GM12878 (cell line): ENCODE measurements around the gene GPR68. TPM values are rescaled to one million over a fixed set of nuclear protein-coding genes. Genes with fewer than 3 reads are reported as not detected.

Experiments used
- ATAC-seq: fragments of 200-7000 bp; cut with Tn5 transposase; 3 replicates; pipeline ENCODE4 v1.9.1; 2020; ENCODE audit warnings: mild to moderate bottlenecking, moderate library complexity
- BruUV-seq: library from RNA; stranded (reverse); fragments of 400-500 nt; replicated peaks from 2 replicates; lab custom pipeline; 2021; lab: Mats Ljungman, UMichigan
- CTCF ChIA-PET: fragments of 300-600 bp; sonication (Branson Sonifier 250); formaldehyde crosslinking; extraction: SDS; loops from one replicate; lab custom pipeline; 2021; ENCODE audit warnings: inconsistent platforms; lab: Yijun Ruan, JAX
- POLR2A ChIA-PET: fragments of 350-600 bp; formaldehyde crosslinking; extraction: SDS; loops from one replicate; lab custom pipeline; 2021; ENCODE audit warnings: inconsistent platforms; lab: Charles Lee
- RAD21 ChIA-PET: fragments of 300-600 bp; sonication (Branson Sonifier 250); formaldehyde crosslinking; loops from one replicate; lab custom pipeline; 2023; ENCODE audit warnings: antibody characterized with exemption; ENCODE audit not compliant: unreplicated experiment; lab: Charles Lee
- SMC1A ChIA-PET: fragments of 300-600 bp; sonication (Branson Sonifier 250); formaldehyde crosslinking; loops from one replicate; lab custom pipeline; 2023; ENCODE audit not compliant: unreplicated experiment, uncharacterized antibody; lab: Charles Lee
- DNase-seq: peaks from one replicate; pipeline ENCODE4 v3.0.0-alpha.2; 2011; ENCODE audit warnings: low read depth, low spot score
- FAIRE-seq: peaks from 3 replicates; lab custom pipeline; 2011; peaks lifted over from hg19 to GRCh38; lab: Jason Lieb, UNC
- H2AFZ ChIP-seq: 2 replicates; pipeline ENCODE4 v1.6.0; 2011; ENCODE audit warnings: low read depth, low read length, control low read depth; ENCODE audit not compliant: control insufficient read depth
- H3K27ac ChIP-seq: 2 replicates; pipeline ENCODE4 v1.5.1; 2011; ENCODE audit warnings: control low read depth; ENCODE audit not compliant: control insufficient read depth, insufficient read depth
- H3K27me3 ChIP-seq, 2 experiments: replicated peaks in 1 of 2; 2 replicates each; pipeline versions ENCODE4 v1.6.0 to v1.6.1; 2011; ENCODE audit warnings: low read length in 1 of 2; ENCODE audit not compliant: control insufficient read depth in 2 of 2, insufficient read depth in 2 of 2
- H3K36me3 ChIP-seq, 2 experiments: 2 replicates each; pipeline ENCODE4 v1.5.1; 2011; ENCODE audit warnings: low read length in 1 of 2; ENCODE audit not compliant: control insufficient read depth in 2 of 2, insufficient read depth in 2 of 2
- H3K4me1 ChIP-seq: 2 replicates; pipeline ENCODE4 v1.6.1; 2011; ENCODE audit warnings: mild to moderate bottlenecking, low read length, moderate library complexity, mixed read lengths; ENCODE audit not compliant: control insufficient read depth, insufficient read depth
- H3K4me2 ChIP-seq: 2 replicates; pipeline ENCODE4 v1.6.0; 2011; ENCODE audit warnings: control low read depth; ENCODE audit not compliant: control insufficient read depth, insufficient read depth
- H3K4me3 ChIP-seq: fragments of 200-600 bp; sonication (generic); 2 replicates; pipeline ENCODE4 v1.5.1; 2016
- H3K79me2 ChIP-seq: 2 replicates; pipeline ENCODE4 v1.6.0; 2011; ENCODE audit warnings: low read length; ENCODE audit not compliant: control insufficient read depth, insufficient read depth
- H3K9ac ChIP-seq: 2 replicates; pipeline ENCODE4 v1.8.0; 2011; ENCODE audit warnings: low read length, control low read depth, mixed read lengths; ENCODE audit not compliant: control insufficient read depth, insufficient read depth
- H3K9me3 ChIP-seq: replicated peaks from 3 replicates; pipeline ENCODE4 v1.5.1; 2011; ENCODE audit warnings: mild to moderate bottlenecking, low read length; ENCODE audit not compliant: control insufficient read depth, insufficient read depth
- H4K20me1 ChIP-seq: 2 replicates; pipeline ENCODE4 v1.6.0; 2011; ENCODE audit not compliant: control insufficient read depth, insufficient read depth
- BRCA1 ChIP-seq: IDR thresholded peaks from 2 replicates; pipeline ENCODE4 v1.6.1; 2011; ENCODE audit warnings: low read depth, low read length, improper control_type of control experiment
- CBFB ChIP-seq: IDR thresholded peaks from 2 replicates; pipeline ENCODE4 v1.6.1; 2016; ENCODE audit warnings: antibody characterized with exemption, low read depth
- CREM ChIP-seq: IDR thresholded peaks from 2 replicates; pipeline ENCODE4 v1.6.1; 2014; ENCODE audit warnings: antibody characterized with exemption, low read depth
- EZH2 ChIP-seq: IDR thresholded peaks from 2 replicates; pipeline ENCODE4 v1.6.1; 2012; ENCODE audit warnings: low read depth, mild to moderate bottlenecking, control low read depth, inconsistent platforms, low read length, borderline replicate concordance; ENCODE audit not compliant: control insufficient read depth
- FOXK2 ChIP-seq: fragments of 450-650 bp; IDR thresholded peaks from 2 replicates; pipeline ENCODE4 v1.6.1; 2017; ENCODE audit warnings: mild to moderate bottlenecking, moderate library complexity
- HCFC1 ChIP-seq: fragments of 150-350 bp; IDR thresholded peaks from 2 replicates; pipeline ENCODE4 v1.6.1; 2014; ENCODE audit warnings: low read length
- KLF5 ChIP-seq: fragments of 450-650 bp; IDR thresholded peaks from 2 replicates; pipeline ENCODE4 v1.6.1; 2014; ENCODE audit warnings: mild to moderate bottlenecking; ENCODE audit not compliant: partially characterized antibody
- LARP7 ChIP-seq: fragments of 450-650 bp; IDR thresholded peaks from 2 replicates; pipeline ENCODE4 v1.6.1; 2017; ENCODE audit warnings: mild to moderate bottlenecking
- MYC ChIP-seq: IDR thresholded peaks from 2 replicates; pipeline ENCODE4 v1.6.1; 2011; ENCODE audit warnings: mild to moderate bottlenecking, low read length, moderate library complexity, inconsistent platforms; ENCODE audit not compliant: insufficient read depth, insufficient replicate concordance, insufficient read length, severe bottlenecking
- POLR2AphosphoS2 ChIP-seq: IDR thresholded peaks from 2 replicates; pipeline ENCODE4 v1.6.1; 2011; ENCODE audit warnings: low read depth, mild to moderate bottlenecking, low read length, improper control_type of control experiment, moderate library complexity
- RAD21 ChIP-seq: IDR thresholded peaks from 2 replicates; pipeline ENCODE4 v1.6.1; 2011; ENCODE audit warnings: mild to moderate bottlenecking, low read depth, low read length, moderate library complexity; ENCODE audit not compliant: insufficient read depth
- SMARCA5 ChIP-seq: fragments of 450-650 bp; IDR thresholded peaks from 2 replicates; pipeline ENCODE4 v1.6.1; 2017; ENCODE audit warnings: mild to moderate bottlenecking
- SMC3 ChIP-seq: IDR thresholded peaks from 2 replicates; pipeline ENCODE4 v1.6.1; 2011; ENCODE audit warnings: low read length, improper control_type of control experiment, borderline replicate concordance
- SP1 ChIP-seq: IDR thresholded peaks from one replicate; pipeline ENCODE4 v1.6.1; 2011; ENCODE audit warnings: low read depth, low read length
- TCF7 ChIP-seq: IDR thresholded peaks from 2 replicates; pipeline ENCODE4 v1.6.1; 2014; ENCODE audit warnings: antibody characterized with exemption, borderline replicate concordance
- USF2 ChIP-seq: IDR thresholded peaks from 2 replicates; pipeline ENCODE4 v1.6.1; 2011; ENCODE audit warnings: low read depth, low read length, improper control_type of control experiment, borderline replicate concordance
- in situ Hi-C: fragments of 300-500 bp; cut with MboI; formaldehyde crosslinking; loops from 9 replicates; pipeline ENCODE4 v1.14.3; 2018; ENCODE audit warnings: mixed read lengths
- intact Hi-C: fragments of 100-400 bp; cut with micrococcal nuclease; formaldehyde crosslinking; loops from one replicate; pipeline ENCODE4 v1.14.2; 2022; ENCODE audit not compliant: unreplicated experiment
- polyA plus RNA-seq, 11 experiments: library from polyadenylated mRNA; depleted of rRNA in 4 of 11; unstranded in 6 of 11; stranded (reverse) in 5 of 11; fragments of >200 nt; fragmentation: Nextera tagmentation in 4 of 11; fragmentation: Illumina TruSeq in 1 of 11; extraction: Ambion mirVana in 4 of 11; extraction: Trizol in 1 of 11; gene quantifications; 1 replicate in 1 of 11; 2 replicates in 10 of 11; pipeline versions ENCODE4 v1.2.1 to v1.2.3, GENCODE V29; 2011 to 2016; ENCODE audit warnings: inconsistent platforms in 2 of 11, missing spikeins in 2 of 11, low read depth in 1 of 11
- total RNA-seq, 4 experiments: library from RNA; depleted of rRNA in 3 of 4; stranded (reverse); fragments of >200 nt in 3 of 4; fragmentation: Illumina TruSeq in 1 of 4; extraction: Trizol in 1 of 4; gene quantifications; 2 replicates each; pipeline versions ENCODE4 v1.2.1 to v1.2.3, GENCODE V29; 2013 to 2021
- TF ChIP-seq, protein P1 (sequence below), 3 experiments: IDR thresholded peaks in 2 of 3; conservative IDR thresholded peaks in 1 of 3; 2 replicates each; pipeline ENCODE4 v1.5.1; 2011; ENCODE audit warnings: low read depth in 3 of 3, low read length in 3 of 3, mild to moderate bottlenecking in 3 of 3, control low read depth in 2 of 3, moderate library complexity in 2 of 3, inconsistent platforms in 1 of 3, mixed read lengths in 1 of 3; ENCODE audit not compliant: control insufficient read depth in 2 of 3, insufficient read depth in 1 of 3; ENCODE audit errors: extremely low read depth in 1 of 3
- TF ChIP-seq, protein P2 (sequence below): fragments of 450-650 bp; IDR thresholded peaks from 2 replicates; pipeline ENCODE4 v1.6.1; 2016; ENCODE audit warnings: mild to moderate bottlenecking, moderate library complexity, borderline replicate concordance

The GPR68 gene
- total and polyA plus RNA-seq, 10 of the 15 experiments (the other 5 are each of a cell fraction or from before 2014, with no cell fraction given): 0.06 to 3.4 (median 1.8) TPM

DNA sequence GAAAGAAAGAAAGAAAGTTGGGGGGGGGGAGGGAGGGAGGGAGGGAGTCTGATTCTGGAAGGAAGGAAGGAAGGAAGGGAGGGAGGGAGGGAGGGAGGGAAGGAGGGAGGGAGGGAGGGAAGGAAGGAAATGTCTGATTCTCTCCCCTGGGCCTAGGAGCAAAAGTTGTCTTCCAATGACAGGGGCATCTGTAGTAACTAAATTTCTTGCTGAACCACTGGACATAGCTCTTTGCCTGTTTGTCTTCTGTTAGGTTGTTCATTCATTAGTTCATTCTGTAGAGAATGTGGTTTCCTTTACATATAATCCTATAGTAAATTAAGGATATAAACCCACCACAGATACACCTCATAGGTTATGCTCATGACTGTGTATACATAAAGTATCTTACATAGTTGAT, 59.9 kb downstream of the GPR68 start:
- H3K36me3 ChIP-seq: peaks cover 17 to 28% of the 10 kb centered on the region in 2 experiments
- no peaks in the 10 kb centered on the region for H3K9me3 ChIP-seq
- no peaks in the 10 kb centered on the region for H3K27me3 ChIP-seq
- H3K4me1 ChIP-seq: no peaks in the 10 kb centered on the region
- ChIA-PET SMC1A (interaction anchor here (0.9 to 1.1 kb wide), 3 partner anchors 10 to 101 kb away, joined by 3 to 5 read pairs (median 3); no protein-coding TSS in a partner anchor), RAD21 (interaction anchor here (1.2 kb wide), 1 partner anchor 11 kb away, joined by 3 read pairs; no protein-coding TSS in a partner anchor), CTCF (interaction anchor here (1.0 to 2.4 kb wide), 3 partner anchors 11 to 281 kb away, joined by 3 to 12 read pairs (median 9); no protein-coding TSS in a partner anchor), POLR2A (no interaction called here)
- BruUV-seq: no TSS peak
- H3K4me3 ChIP-seq: no peak overlapping the region
- H3K4me2 ChIP-seq: no peak overlapping the region
- no peaks in the 10 kb centered on the region for H4K20me1 ChIP-seq
- H3K9ac ChIP-seq: no peak overlapping the region
- ATAC-seq: no peak
- H3K79me2 ChIP-seq: no peaks in the 10 kb centered on the region
- in situ Hi-C loops (no loop called here), intact Hi-C loops (no loop called here)
- no peak overlapping the region for H2AFZ ChIP-seq
- no peak for FAIRE-seq
- DNase-seq: no peak
- no peak overlapping the region for H3K27ac ChIP-seq
- no peak for TF ChIP-seq SP1
- TF ChIP-seq, protein P1, sequence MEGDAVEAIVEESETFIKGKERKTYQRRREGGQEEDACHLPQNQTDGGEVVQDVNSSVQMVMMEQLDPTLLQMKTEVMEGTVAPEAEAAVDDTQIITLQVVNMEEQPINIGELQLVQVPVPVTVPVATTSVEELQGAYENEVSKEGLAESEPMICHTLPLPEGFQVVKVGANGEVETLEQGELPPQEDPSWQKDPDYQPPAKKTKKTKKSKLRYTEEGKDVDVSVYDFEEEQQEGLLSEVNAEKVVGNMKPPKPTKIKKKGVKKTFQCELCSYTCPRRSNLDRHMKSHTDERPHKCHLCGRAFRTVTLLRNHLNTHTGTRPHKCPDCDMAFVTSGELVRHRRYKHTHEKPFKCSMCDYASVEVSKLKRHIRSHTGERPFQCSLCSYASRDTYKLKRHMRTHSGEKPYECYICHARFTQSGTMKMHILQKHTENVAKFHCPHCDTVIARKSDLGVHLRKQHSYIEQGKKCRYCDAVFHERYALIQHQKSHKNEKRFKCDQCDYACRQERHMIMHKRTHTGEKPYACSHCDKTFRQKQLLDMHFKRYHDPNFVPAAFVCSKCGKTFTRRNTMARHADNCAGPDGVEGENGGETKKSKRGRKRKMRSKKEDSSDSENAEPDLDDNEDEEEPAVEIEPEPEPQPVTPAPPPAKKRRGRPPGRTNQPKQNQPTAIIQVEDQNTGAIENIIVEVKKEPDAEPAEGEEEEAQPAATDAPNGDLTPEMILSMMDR (IDR thresholded peaks at IDR 0.05 in 2 of 3, conservative IDR thresholded peaks at IDR 0.05 in 1 of 3; ENCODE audit: control insufficient read depth in 2 of 3, extremely low read depth in 1 of 3, insufficient read depth in 1 of 3, low read depth in 3 of 3, low read length in 3 of 3): no peak
- no peak for TF ChIP-seq LARP7
- no peak for TF ChIP-seq USF2
- no peak for TF ChIP-seq SMARCA5
- TF ChIP-seq MYC: no peak
- TF ChIP-seq, protein P2, sequence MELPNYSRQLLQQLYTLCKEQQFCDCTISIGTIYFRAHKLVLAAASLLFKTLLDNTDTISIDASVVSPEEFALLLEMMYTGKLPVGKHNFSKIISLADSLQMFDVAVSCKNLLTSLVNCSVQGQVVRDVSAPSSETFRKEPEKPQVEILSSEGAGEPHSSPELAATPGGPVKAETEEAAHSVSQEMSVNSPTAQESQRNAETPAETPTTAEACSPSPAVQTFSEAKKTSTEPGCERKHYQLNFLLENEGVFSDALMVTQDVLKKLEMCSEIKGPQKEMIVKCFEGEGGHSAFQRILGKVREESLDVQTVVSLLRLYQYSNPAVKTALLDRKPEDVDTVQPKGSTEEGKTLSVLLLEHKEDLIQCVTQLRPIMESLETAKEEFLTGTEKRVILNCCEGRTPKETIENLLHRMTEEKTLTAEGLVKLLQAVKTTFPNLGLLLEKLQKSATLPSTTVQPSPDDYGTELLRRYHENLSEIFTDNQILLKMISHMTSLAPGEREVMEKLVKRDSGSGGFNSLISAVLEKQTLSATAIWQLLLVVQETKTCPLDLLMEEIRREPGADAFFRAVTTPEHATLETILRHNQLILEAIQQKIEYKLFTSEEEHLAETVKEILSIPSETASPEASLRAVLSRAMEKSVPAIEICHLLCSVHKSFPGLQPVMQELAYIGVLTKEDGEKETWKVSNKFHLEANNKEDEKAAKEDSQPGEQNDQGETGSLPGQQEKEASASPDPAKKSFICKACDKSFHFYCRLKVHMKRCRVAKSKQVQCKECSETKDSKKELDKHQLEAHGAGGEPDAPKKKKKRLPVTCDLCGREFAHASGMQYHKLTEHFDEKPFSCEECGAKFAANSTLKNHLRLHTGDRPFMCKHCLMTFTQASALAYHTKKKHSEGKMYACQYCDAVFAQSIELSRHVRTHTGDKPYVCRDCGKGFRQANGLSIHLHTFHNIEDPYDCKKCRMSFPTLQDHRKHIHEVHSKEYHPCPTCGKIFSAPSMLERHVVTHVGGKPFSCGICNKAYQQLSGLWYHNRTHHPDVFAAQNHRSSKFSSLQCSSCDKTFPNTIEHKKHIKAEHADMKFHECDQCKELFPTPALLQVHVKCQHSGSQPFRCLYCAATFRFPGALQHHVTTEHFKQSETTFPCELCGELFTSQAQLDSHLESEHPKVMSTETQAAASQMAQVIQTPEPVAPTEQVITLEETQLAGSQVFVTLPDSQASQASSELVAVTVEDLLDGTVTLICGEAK: no peak
- no peak for TF ChIP-seq KLF5
- no peak for TF ChIP-seq SMC3
- TF ChIP-seq TCF7: no peak
- no peak for TF ChIP-seq FOXK2
- no peak for TF ChIP-seq BRCA1
- TF ChIP-seq EZH2: no peak
- TF ChIP-seq RAD21: no peak
- TF ChIP-seq HCFC1: no peak
- TF ChIP-seq CREM: no peak
- TF ChIP-seq POLR2AphosphoS2: no peak
- no peak for TF ChIP-seq CBFB
